SK-N-SH (cell line): ENCODE data around the gene SLC38A7. TPM values are rescaled to one million over a fixed set of nuclear protein-coding genes. Genes with fewer than 3 reads are reported as not detected.
A peak's percentile ranks its signal among the peaks of the same experiment; 100 is the strongest.

Experiments
- CTCF ChIA-PET: fragments of 300-600, 350-600 bp; formaldehyde crosslinking; extraction: SDS; loops from one replicate; lab custom pipeline; 2021; lab: Yijun Ruan, JAX
- POLR2A ChIA-PET: fragments of 350-600 bp; sonication (Branson Sonifier 250); formaldehyde crosslinking; extraction: SDS; loops from one replicate; lab custom pipeline; 2020; ENCODE audit warnings: antibody characterized with exemption, inconsistent platforms; lab: Yijun Ruan, JAX
- DNase-seq: peaks from one replicate; pipeline ENCODE4 v3.0.0; 2012
- H2AFZ ChIP-seq: fragments of 200-600 bp; sonication (generic); 2 replicates; pipeline ENCODE4 v1.8.1; 2016; ENCODE audit warnings: antibody characterized with exemption, mild to moderate bottlenecking, low read depth
- H3F3A ChIP-seq: fragments of 200-600 bp; sonication (generic); replicated peaks from 2 replicates; pipeline ENCODE3; 2016; ENCODE audit warnings: antibody characterized with exemption, mild to moderate bottlenecking; ENCODE audit not compliant: insufficient read depth
- H3K27ac ChIP-seq, 2 experiments: fragments of 200-500 bp in 1 of 2; fragments of 200-600 bp in 1 of 2; sonication (Bioruptor generic) in 1 of 2; sonication (generic), shearing (Covaris generic) in 1 of 2; 2 replicates each; pipeline versions ENCODE4 v1.5.1 to v1.6.1; 2014 to 2016; ENCODE audit warnings: low read depth in 2 of 2, inconsistent platforms in 1 of 2, low read length in 1 of 2, mild to moderate bottlenecking in 1 of 2, mixed read lengths in 1 of 2
- H3K27me3 ChIP-seq: fragments of 200-600 bp; sonication (generic), shearing (Covaris generic); 2 replicates; pipeline ENCODE4 v1.6.1; 2016; ENCODE audit warnings: mixed run types; ENCODE audit not compliant: insufficient read depth
- H3K36me3 ChIP-seq, 2 experiments: fragments of 200-500 bp in 1 of 2; fragments of 200-600 bp in 1 of 2; sonication (Bioruptor generic) in 1 of 2; sonication (generic) in 1 of 2; replicated peaks in 1 of 2; 2 replicates each; pipeline versions ENCODE3 to v1.5.1; 2014 to 2016; ENCODE audit warnings: low read length in 1 of 2, mild to moderate bottlenecking in 1 of 2; ENCODE audit not compliant: insufficient read depth in 2 of 2, control insufficient read depth in 1 of 2
- H3K4me1 ChIP-seq, 2 experiments: fragments of 200-500 bp in 1 of 2; fragments of 200-600 bp in 1 of 2; sonication (Bioruptor generic) in 1 of 2; sonication (generic), shearing (Covaris generic) in 1 of 2; 2 replicates each; pipeline versions ENCODE4 v1.5.1 to v1.6.1; 2014 to 2016; ENCODE audit warnings: low read depth in 1 of 2, low read length in 1 of 2, mixed run types in 1 of 2; ENCODE audit not compliant: insufficient read depth in 2 of 2, control insufficient read depth in 1 of 2
- H3K4me2 ChIP-seq: fragments of 200-600 bp; sonication (generic), shearing (Covaris generic); 2 replicates; pipeline ENCODE4 v1.6.1; 2017; ENCODE audit warnings: mixed run types
- H3K4me3 ChIP-seq, 2 experiments: fragments of 200-500 bp in 1 of 2; fragments of 200-600 bp in 1 of 2; sonication (Bioruptor generic) in 1 of 2; sonication (generic), shearing (Covaris generic) in 1 of 2; 2 replicates each; pipeline versions ENCODE4 v1.5.1 to v1.8.1; 2014 to 2016; ENCODE audit warnings: low read depth in 2 of 2, inconsistent platforms in 1 of 2, low read length in 1 of 2, mild to moderate bottlenecking in 1 of 2, mixed read lengths in 1 of 2, moderate library complexity in 1 of 2
- H3K79me2 ChIP-seq: fragments of 200-600 bp; sonication (generic); 2 replicates; pipeline ENCODE4 v1.8.1; 2017; ENCODE audit warnings: mild to moderate bottlenecking; ENCODE audit not compliant: insufficient read depth
- H3K9ac ChIP-seq: fragments of 200-600 bp; sonication (generic); 2 replicates; pipeline ENCODE4 v1.6.1; 2017; ENCODE audit warnings: mixed run types
- H3K9me2 ChIP-seq: fragments of 200-600 bp; sonication (generic); 2 replicates; pipeline ENCODE4 v1.6.1; 2017; ENCODE audit warnings: mixed run types
- H3K9me3 ChIP-seq: fragments of 200-600 bp; sonication (generic); 2 replicates; pipeline ENCODE4 v1.6.1; 2017; ENCODE audit warnings: mixed run types, mild to moderate bottlenecking, moderate library complexity
- H4K20me1 ChIP-seq: fragments of 200-600 bp; sonication (generic); 2 replicates; pipeline ENCODE4 v1.6.1; 2017; ENCODE audit warnings: mild to moderate bottlenecking, mixed run types; ENCODE audit not compliant: insufficient read depth
- ELF1 ChIP-seq: IDR thresholded peaks from 2 replicates; pipeline ENCODE4 v1.4.0; 2012
- EP300 ChIP-seq, 2 experiments: IDR thresholded peaks; 2 replicates each; pipeline versions ENCODE4 v1.4.0 to v1.6.1; 2012; ENCODE audit warnings: borderline replicate concordance in 1 of 2, low read depth in 1 of 2, low read length in 1 of 2
- EZH2phosphoT487 ChIP-seq: fragments of 200-600 bp; sonication (generic); IDR thresholded peaks from 2 replicates; pipeline ENCODE4 v1.6.1; 2017; ENCODE audit warnings: low read depth, mixed run types, mild to moderate bottlenecking, antibody characterized with exemption, moderate library complexity, borderline replicate concordance
- FOSL2 ChIP-seq: IDR thresholded peaks from 2 replicates; pipeline ENCODE4 v1.4.0; 2012; ENCODE audit warnings: low read depth, mild to moderate bottlenecking, moderate library complexity, borderline replicate concordance
- FOXJ3 ChIP-seq: sonication (generic); formaldehyde crosslinking; IDR thresholded peaks from 2 replicates; pipeline ENCODE4 v1.5.1; 2020; ENCODE audit warnings: mild to moderate bottlenecking, missing genetic modification reagents
- GATA2 ChIP-seq: sonication (generic); formaldehyde crosslinking; IDR thresholded peaks from 2 replicates; pipeline ENCODE4 v1.5.0; 2020; ENCODE audit warnings: mild to moderate bottlenecking, missing genetic modification reagents
- IRF3 ChIP-seq: fragments of 150-350 bp; IDR thresholded peaks from 2 replicates; pipeline ENCODE4 v1.6.1; 2016; ENCODE audit warnings: mild to moderate bottlenecking, low read depth, low read length
- JUND ChIP-seq: IDR thresholded peaks from 2 replicates; pipeline ENCODE4 v1.4.0; 2012
- MXI1 ChIP-seq: IDR thresholded peaks from 2 replicates; pipeline ENCODE4 v1.6.1; 2012; ENCODE audit warnings: mild to moderate bottlenecking, low read depth, low read length, improper control_type of control experiment
- NRF1 ChIP-seq: IDR thresholded peaks from 2 replicates; pipeline ENCODE4 v1.6.1; 2012; ENCODE audit warnings: low read depth, mild to moderate bottlenecking, low read length
- RAD21 ChIP-seq: IDR thresholded peaks from 2 replicates; pipeline ENCODE4 v1.6.1; 2012; ENCODE audit warnings: mild to moderate bottlenecking, low read length
- RFX5 ChIP-seq: IDR thresholded peaks from 2 replicates; pipeline ENCODE4 v1.6.1; 2012; ENCODE audit warnings: mild to moderate bottlenecking, improper control_type of control experiment, low read length
- SMC3 ChIP-seq: IDR thresholded peaks from 2 replicates; pipeline ENCODE4 v1.6.1; 2012; ENCODE audit warnings: low read depth, low read length, improper control_type of control experiment
- TAF1 ChIP-seq: IDR thresholded peaks from 2 replicates; pipeline ENCODE4 v1.6.1; 2012; ENCODE audit warnings: low read depth, mild to moderate bottlenecking, low read length, moderate library complexity, borderline replicate concordance
- YY1 ChIP-seq: IDR thresholded peaks from 2 replicates; pipeline ENCODE4 v1.4.0; 2012; ENCODE audit warnings: low read depth, mild to moderate bottlenecking
- WGBS: methylation state at CpG from one replicate; pipeline ENCODE4 v1.1.6; 2017; ENCODE audit warnings: low lambda C conversion rate; 5-methylcytosine and 5-hydroxymethylcytosine counted together
- polyA plus RNA-seq, 3 experiments: library from polyadenylated mRNA; depleted of rRNA; stranded (reverse); fragments of >200 nt; gene quantifications; 2 replicates each; pipeline ENCODE4 v1.2.3, GENCODE V29; 2012
- TF ChIP-seq, protein P1 (sequence below): fragments of 150-350 bp; IDR thresholded peaks from 2 replicates; pipeline ENCODE4 v1.6.1; 2017; ENCODE audit warnings: antibody characterized with exemption, low read length, low read depth, borderline replicate concordance
- TF ChIP-seq, protein P2 (sequence below): IDR thresholded peaks from 2 replicates; pipeline ENCODE4; 2012
- TF ChIP-seq, protein P3 (sequence below): fragments of 200-600 bp; sonication (generic); IDR thresholded peaks from 2 replicates; pipeline ENCODE4 v1.6.1; 2017; ENCODE audit warnings: antibody characterized with exemption, mild to moderate bottlenecking, moderate library complexity

Gene SLC38A7
- polyA plus RNA-seq, 1 of the 3 experiments (the other 2 are of a cell fraction), result 14.1 TPM

DNA sequence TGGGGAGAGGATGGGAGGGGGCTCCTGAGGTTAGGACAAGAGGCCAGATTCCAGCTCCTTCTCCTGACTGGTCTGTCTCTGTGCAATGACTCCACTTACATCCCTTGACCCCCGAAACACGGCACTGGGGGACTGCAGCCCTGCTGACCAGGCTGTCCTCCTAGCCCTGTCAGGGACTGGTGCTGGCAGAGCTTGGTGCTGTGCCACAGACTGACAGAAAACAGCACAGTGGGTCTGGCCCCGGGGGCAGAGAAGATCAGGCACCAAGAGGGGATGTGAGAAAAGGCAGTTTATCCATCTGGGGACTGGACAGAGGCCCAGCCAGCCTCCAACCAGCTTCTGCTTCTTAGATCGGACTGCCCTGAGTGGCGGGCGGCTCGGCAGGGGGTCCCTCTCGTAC is 19.4 kb downstream of the SLC38A7 start:
- Histone ChIP-seq H3K9ac (no peak overlapping the region), H3K9me3 (no peaks in the 10 kb centered on the region), H3K4me2 (no peak overlapping the region), H3K36me3 (peaks cover 0 to 3% of the 10 kb centered on the region in 2 experiments), H3K9me2 (no peaks in the 10 kb centered on the region), H3K27me3 (no peaks in the 10 kb centered on the region), H3F3A (no peaks in the 10 kb centered on the region), H3K4me1 (peaks cover 3 to 18% of the 10 kb centered on the region in 2 experiments; a peak in 1 of 4 replicates), H4K20me1 (no peaks in the 10 kb centered on the region), H2AFZ (no peak overlapping the region), H3K79me2 (no peaks in the 10 kb centered on the region), H3K4me3 (no peak overlapping the region), H3K27ac (peak overlapping the region in 1 of 2 experiments; percentile 35; a peak in 1 of 4 replicates)
- WGBS, result 49% methylated on average over 8 of the region's 8 CpGs
- TF ChIP-seq JUND (no peak), YY1 (no peak), EZH2phosphoT487 (no peak), EP300 (IDR thresholded peaks at IDR 0.05; ENCODE audit: borderline replicate concordance in 1 of 2, low read depth in 1 of 2, low read length in 1 of 2) (peak in 1 of 2 experiments; percentile 63; a peak in 2 of 4 replicates), NRF1 (no peak), ELF1 (no peak), MXI1 (peak; percentile 32; the same call in 1 of the 2 replicates), FOXJ3 (CRISPR knock-in tag) (peak; percentile 79), GATA2 (CRISPR knock-in tag) (0 out of 2 replicates have a peak, but pooled peaks have one; percentile 7)
- TF ChIP-seq, protein P1, sequence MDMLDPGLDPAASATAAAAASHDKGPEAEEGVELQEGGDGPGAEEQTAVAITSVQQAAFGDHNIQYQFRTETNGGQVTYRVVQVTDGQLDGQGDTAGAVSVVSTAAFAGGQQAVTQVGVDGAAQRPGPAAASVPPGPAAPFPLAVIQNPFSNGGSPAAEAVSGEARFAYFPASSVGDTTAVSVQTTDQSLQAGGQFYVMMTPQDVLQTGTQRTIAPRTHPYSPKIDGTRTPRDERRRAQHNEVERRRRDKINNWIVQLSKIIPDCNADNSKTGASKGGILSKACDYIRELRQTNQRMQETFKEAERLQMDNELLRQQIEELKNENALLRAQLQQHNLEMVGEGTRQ, result no peak
- DNase-seq, result peak; percentile 82
- POLR2A ChIA-PET, result interaction anchor here (0.7 kb wide), 2 partner anchors 13 to 20 kb away, joined by 3 to 4 read pairs; partner anchors contain the start of gene SLC38A7
- CTCF ChIA-PET, result interaction anchor here (0.7 to 6.3 kb wide), 9 partner anchors 11 to 326 kb away, joined by 3 to 62 read pairs (median 4); partner anchors contain the start of genes GOT2, SETD6 and SLC38A7

DNA sequence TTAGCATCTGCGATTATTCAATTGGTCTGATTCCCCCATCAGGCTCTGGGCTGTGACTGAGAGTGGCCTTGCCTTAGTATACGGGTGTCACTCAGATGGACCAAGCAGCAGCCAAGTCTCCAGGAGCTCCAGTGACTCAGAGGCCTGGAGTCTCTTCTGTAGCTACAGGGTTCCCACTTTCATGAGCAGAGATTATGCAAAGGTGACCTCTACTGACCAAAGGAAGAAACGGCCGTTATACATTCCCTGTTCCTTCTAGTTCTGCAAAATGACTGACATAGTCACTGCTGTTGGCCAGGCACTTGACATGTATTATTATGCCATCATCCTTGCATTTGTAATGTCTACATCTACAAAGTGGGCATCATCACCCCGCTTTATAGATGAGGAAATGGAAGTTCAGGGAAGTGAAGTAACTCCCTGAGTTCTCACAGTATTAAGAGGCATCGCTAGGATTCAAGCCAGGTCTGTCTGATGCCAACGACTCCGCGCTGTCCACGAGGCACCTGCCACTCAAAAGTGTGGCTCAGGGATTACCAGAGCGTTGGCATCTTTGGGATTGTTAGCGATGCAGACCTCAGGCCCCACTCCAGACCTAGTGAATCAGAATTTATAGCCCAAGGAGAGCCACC is 23.3 kb downstream of the SLC38A7 start:
- H2AFZ ChIP-seq, result no peak overlapping the region
- no peaks in the 10 kb centered on the region for H3K27me3 ChIP-seq
- 24% methylated on average over 11 of the region's 12 CpGs for WGBS
- H3K9me3 ChIP-seq, result no peaks in the 10 kb centered on the region
- DNase-seq, result peak; percentile 78
- H3K9ac ChIP-seq, result no peak overlapping the region
- no peak overlapping the region for H3K4me2 ChIP-seq
- H3F3A ChIP-seq, result no peaks in the 10 kb centered on the region
- H3K4me1 ChIP-seq, result peaks cover 3 to 18% of the 10 kb centered on the region in 2 experiments; a peak in 1 of 4 replicates
- TF ChIP-seq YY1, result no peak
- peak; percentile 74 for TF ChIP-seq SMC3
- TF ChIP-seq FOSL2, result peak; percentile 46; the same call in 1 of the 2 replicates
- no peak for TF ChIP-seq IRF3
- 0 out of 2 replicates have a peak, but pooled peaks have one; percentile 44 for TF ChIP-seq RFX5
- TF ChIP-seq, protein P2, sequence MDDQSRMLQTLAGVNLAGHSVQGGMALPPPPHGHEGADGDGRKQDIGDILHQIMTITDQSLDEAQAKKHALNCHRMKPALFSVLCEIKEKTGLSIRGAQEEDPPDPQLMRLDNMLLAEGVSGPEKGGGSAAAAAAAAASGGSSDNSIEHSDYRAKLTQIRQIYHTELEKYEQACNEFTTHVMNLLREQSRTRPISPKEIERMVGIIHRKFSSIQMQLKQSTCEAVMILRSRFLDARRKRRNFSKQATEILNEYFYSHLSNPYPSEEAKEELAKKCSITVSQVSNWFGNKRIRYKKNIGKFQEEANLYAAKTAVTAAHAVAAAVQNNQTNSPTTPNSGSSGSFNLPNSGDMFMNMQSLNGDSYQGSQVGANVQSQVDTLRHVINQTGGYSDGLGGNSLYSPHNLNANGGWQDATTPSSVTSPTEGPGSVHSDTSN, result peak; percentile 70
- peak; percentile 98 for TF ChIP-seq RAD21
- TF ChIP-seq TAF1, result no peak
- TF ChIP-seq, protein P3, sequence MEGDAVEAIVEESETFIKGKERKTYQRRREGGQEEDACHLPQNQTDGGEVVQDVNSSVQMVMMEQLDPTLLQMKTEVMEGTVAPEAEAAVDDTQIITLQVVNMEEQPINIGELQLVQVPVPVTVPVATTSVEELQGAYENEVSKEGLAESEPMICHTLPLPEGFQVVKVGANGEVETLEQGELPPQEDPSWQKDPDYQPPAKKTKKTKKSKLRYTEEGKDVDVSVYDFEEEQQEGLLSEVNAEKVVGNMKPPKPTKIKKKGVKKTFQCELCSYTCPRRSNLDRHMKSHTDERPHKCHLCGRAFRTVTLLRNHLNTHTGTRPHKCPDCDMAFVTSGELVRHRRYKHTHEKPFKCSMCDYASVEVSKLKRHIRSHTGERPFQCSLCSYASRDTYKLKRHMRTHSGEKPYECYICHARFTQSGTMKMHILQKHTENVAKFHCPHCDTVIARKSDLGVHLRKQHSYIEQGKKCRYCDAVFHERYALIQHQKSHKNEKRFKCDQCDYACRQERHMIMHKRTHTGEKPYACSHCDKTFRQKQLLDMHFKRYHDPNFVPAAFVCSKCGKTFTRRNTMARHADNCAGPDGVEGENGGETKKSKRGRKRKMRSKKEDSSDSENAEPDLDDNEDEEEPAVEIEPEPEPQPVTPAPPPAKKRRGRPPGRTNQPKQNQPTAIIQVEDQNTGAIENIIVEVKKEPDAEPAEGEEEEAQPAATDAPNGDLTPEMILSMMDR, result peak; percentile 78
- peak; percentile 57; the same call in 1 of the 2 replicates for TF ChIP-seq MXI1
- no peak for TF ChIP-seq NRF1
- ChIA-PET POLR2A (interaction anchor here (1.0 to 1.2 kb wide), 2 partner anchors 143 to 161 kb away, joined by 3 read pairs; partner anchors contain the start of gene NDRG4), CTCF (interaction anchor here (0.6 to 6.3 kb wide), 42 partner anchors 9 to 690 kb away, joined by 3 to 62 read pairs (median 4); partner anchors contain the start of genes NDRG4, SETD6 and SLC38A7)
- no peaks in the 10 kb centered on the region for H3K79me2 ChIP-seq
- no peak overlapping the region; a peak in 1 of 4 replicates for H3K4me3 ChIP-seq
- no peaks in the 10 kb centered on the region for H3K9me2 ChIP-seq
- H3K36me3 ChIP-seq, result no peaks in the 10 kb centered on the region
- H4K20me1 ChIP-seq, result no peaks in the 10 kb centered on the region
- no peak overlapping the region for H3K27ac ChIP-seq
